ENCODE results near the gene GPSM1. TPM values are rescaled to one million over a fixed set of nuclear protein-coding genes. Genes with fewer than 3 reads are reported as not detected.

GPSM1 gene
- total RNA-seq, 1 experiment from 2014 or later = 24.7 TPM

- H3K79me1 ChIP-seq (ENCODE audit: insufficient read depth, low read depth, low read length, poor library complexity, severe bottlenecking) = peaks cover 2% of the 10 kb centered on the region
- no peak overlapping the region for H3K18ac ChIP-seq (ENCODE audit: insufficient read length, low read depth, low read length)
- Mint-ChIP-seq H3K4me3 (no peak overlapping the region), H3K4me1 (peaks cover 9 to 11% of the 10 kb centered on the region in 2 experiments), H3K9me3 (peaks cover 2% of the 10 kb centered on the region in 2 experiments; a peak in 3 of 5 replicates), H3K36me3 (ENCODE audit: insufficient read depth in 1 of 3, low read depth in 3 of 3) (no peaks in the 10 kb centered on the region; a peak in 1 of 7 replicates), H3K27ac (no peak overlapping the region), H3K27me3 (ENCODE audit: low read depth) (no peaks in the 10 kb centered on the region; the same call in none of the 2 replicates)
- H3K56ac ChIP-seq (ENCODE audit: insufficient read length, low read depth, low read length) = no peak overlapping the region
- no peak overlapping the region for H3K14ac ChIP-seq (ENCODE audit: insufficient read depth, low read length)
- H2BK120ac ChIP-seq (ENCODE audit: low read depth, low read length, poor library complexity, severe bottlenecking) = no peak overlapping the region
- no peaks in the 10 kb centered on the region for H4K20me1 ChIP-seq (ENCODE audit: control insufficient read depth, insufficient read depth, insufficient read length)
- no peak overlapping the region for H2AK5ac ChIP-seq (ENCODE audit: insufficient read length, low read length)
- peaks cover 4% of the 10 kb centered on the region; the same call in 1 of the 2 replicates for H3K4me1 ChIP-seq (ENCODE audit: insufficient read depth, low read length)
- no peak overlapping the region for H2BK12ac ChIP-seq (ENCODE audit: insufficient read length, low read depth, low read length)
- no peak overlapping the region for H3K4ac ChIP-seq (ENCODE audit: low read depth, low read length)
- H3K9me3 ChIP-seq (ENCODE audit: control insufficient read depth, low read depth, low read length) = no peaks in the 10 kb centered on the region
- WGBS (ENCODE audit: extremely low coverage, insufficient read length, low lambda C conversion rate) = no CpG with 5 or more reads among the region's 24 CpGs
- peak; percentile 33; the same call in 1 of the 3 replicates for TF ChIP-seq CTCF (conservative IDR thresholded peaks at IDR 0.05)
- no peak overlapping the region for H4K8ac ChIP-seq (replicated peaks; ENCODE audit: insufficient read length, low read depth, low read length)
- no peaks in the 10 kb centered on the region for H3K27me3 ChIP-seq (ENCODE audit: insufficient read depth, low read length)
- no peak overlapping the region for H2AFZ ChIP-seq (ENCODE audit: low read length)
- H4K91ac ChIP-seq (ENCODE audit: insufficient read length, low read depth, low read length) = no peak overlapping the region
- no peak overlapping the region for H3T11ph ChIP-seq (ENCODE audit: low read length)
- no peak overlapping the region for H2BK20ac ChIP-seq (ENCODE audit: low read depth, low read length, poor library complexity, severe bottlenecking)
- no peaks in the 10 kb centered on the region for H3K23me2 ChIP-seq (ENCODE audit: insufficient read length, low read depth, low read length, poor library complexity, severe bottlenecking)
- no peak for DNase-seq
- no peak overlapping the region for H3K23ac ChIP-seq (ENCODE audit: insufficient read length, low read depth, low read length)
- H4K5ac ChIP-seq (ENCODE audit: insufficient read length, low read depth, low read length) = no peak overlapping the region
- H2BK5ac ChIP-seq (ENCODE audit: insufficient read length, low read length) = no peak overlapping the region
- no peak overlapping the region for H3K4me2 ChIP-seq (ENCODE audit: insufficient read depth, insufficient read length, low read length)
- H3K27ac ChIP-seq (ENCODE audit: insufficient read length, low read depth, low read length) = no peak overlapping the region
- no peak overlapping the region for H2BK15ac ChIP-seq (ENCODE audit: low read depth, low read length)
- H3K79me2 ChIP-seq (ENCODE audit: insufficient read depth, low read length) = peaks cover 2% of the 10 kb centered on the region; the same call in 1 of the 2 replicates
- H3K9ac ChIP-seq (ENCODE audit: extremely low read depth, insufficient read length, low read length) = no peak overlapping the region
These were observed 2.6 kb upstream of the GPSM1 start for GRCh38 chr9:136324501-136325300.
